DND-41 (cell line): ENCODE results near the gene NUMA1.

ENCODE experiments used
- CTCF ChIP-seq: IDR thresholded peaks from 2 replicates; pipeline ENCODE4 v1.5.1; 2012; ENCODE audit warnings: borderline replicate concordance, low read length, moderate library complexity, mild to moderate bottlenecking; ENCODE audit not compliant: poor library complexity, severe bottlenecking; ENCODE audit errors: extremely low read depth
- EZH2 ChIP-seq: IDR thresholded peaks from 3 replicates; pipeline ENCODE4 v1.6.1; 2012; ENCODE audit warnings: borderline replicate concordance, low read depth, mild to moderate bottlenecking, moderate library complexity, low read length, inconsistent platforms; ENCODE audit not compliant: severe bottlenecking

GRCh38 chr11:72114570-72114969, 34.2 kb upstream of the NUMA1 start:
- TF ChIP-seq CTCF: no peak
- no peak for TF ChIP-seq EZH2
